DMS 273 treated with DMSO at 0.1 percent for 48 hours (cell line): ENCODE data around the gene ISCA2.

Source experiments
- DNase-seq: peaks from one replicate; lab custom pipeline; 2025; lab: John Stamatoyannopoulos, UW

Gene ISCA2

GRCh38 chr14:74483321-74483720, 10.2 kb upstream of the ISCA2 start:
- no peak for DNase-seq

DNA sequence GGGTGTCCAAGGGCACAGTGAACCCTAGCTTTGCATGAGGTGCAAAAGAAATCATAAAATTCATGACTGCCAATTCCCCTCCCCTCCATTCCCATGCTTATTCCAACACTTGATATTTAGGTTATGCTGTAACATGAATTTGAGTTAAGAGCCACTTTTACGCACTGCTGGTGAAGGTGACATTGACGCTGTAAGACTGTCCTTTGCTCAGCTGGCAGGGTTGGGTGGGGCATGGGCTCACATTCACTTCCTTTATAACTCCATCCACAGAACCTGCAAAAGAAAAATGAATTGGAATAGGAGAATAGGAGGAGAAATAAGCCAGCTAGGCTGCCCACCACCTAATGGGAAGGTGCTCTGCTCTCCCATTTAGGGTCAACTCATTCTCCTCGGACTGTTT, 7.4 kb upstream of the ISCA2 start:
- no peak for DNase-seq

- no peak for DNase-seq
Observed at GRCh38 chr14:74488786-74489397, 4.7 kb upstream of the ISCA2 start.

DNA sequence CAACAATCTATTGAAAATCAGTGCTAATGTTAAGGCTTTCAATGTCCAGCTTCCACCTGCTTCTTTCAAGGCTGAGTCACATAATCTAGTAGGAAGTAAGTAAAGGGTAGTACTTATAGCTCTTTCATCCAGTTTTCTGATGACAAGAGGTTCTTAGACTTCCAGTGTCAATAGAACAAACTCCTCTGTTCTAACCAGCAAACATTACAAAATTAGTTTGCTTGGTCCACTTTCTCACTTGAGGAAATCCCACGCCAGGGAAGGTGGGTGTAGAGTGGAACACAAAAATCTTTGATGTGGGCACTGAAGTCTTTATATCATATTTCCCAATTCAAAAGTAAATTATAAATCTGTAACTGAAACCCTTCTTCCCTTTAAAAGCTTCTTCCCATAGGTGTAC, 3.1 kb upstream of the ISCA2 start:
- DNase-seq, result no peak

DNA sequence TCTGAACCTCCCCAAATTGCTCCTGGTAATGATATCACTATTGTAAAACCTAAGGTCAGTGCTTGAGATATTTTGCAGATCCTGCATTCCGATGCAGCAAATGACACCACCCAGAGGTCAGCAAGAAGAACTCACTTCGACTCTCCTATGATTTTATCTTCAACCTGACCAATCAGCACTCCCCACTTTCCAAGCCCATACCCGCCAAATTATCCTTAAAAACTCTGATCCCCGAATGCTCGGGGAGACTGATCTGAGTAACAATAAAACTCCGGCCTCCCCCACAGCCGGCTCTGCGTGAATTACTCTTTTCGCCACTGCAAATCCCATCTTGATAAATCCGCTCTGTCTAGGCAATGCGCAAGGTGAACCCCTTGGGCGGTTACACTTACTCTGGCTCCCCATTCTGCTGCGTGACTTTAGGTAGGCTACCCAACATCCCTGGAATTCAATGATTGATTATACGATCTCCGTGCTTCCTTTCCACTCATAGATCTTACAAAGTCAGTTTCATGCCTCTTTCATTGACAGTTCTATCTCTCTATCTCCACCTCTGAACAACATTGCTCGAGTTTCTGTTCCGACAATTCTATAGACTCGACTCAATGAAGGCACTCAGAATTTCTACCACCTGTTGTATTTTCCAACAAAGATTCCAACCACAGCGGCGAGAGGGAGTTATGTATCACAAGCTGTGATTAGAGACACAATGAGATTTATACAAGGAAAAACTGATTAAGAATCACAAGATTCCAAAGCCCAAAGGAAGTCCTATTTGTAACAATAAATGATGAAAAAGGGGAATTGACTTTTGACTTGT, 1.4 kb upstream of the ISCA2 start:
- DNase-seq, result no peak

- no peak for DNase-seq
Observed at GRCh38 chr14:74492776-74493342, 706 bp upstream of the ISCA2 start, which contains the start of gene NPC2. TSS of gene NPC2 (minus strand) at chr14:74493305. CDS start at chr14:74493274, 31 bp downstream.

DNA sequence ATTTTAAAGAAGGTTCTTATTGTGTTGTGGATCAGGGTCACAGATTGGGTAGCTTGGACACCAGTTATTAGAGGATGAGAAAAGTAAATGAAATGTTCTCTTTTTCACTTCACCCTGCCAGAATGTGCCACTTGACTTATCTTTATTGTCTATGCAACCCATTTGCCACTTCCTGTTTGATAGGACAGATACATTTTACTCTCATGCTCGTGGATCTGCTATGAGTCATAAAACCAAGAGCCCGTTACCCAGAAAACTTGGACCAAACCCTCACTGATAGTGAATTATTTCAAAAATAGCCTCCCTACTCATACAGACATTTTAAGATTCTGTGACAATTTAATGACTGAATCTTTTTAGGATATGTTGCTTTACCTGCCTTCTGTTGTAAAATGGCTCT, 1.8 kb downstream of the ISCA2 start:
- DNase-seq, result no peak

GRCh38 chr14:74500417-74501134, 7.0 kb downstream of the ISCA2 start:
- no peak for DNase-seq

GRCh38 chr14:74501135-74501614, 7.6 kb downstream of the ISCA2 start:
- peak; percentile 46 for DNase-seq

- no peak for DNase-seq
Observed at GRCh38 chr14:74501691-74502090, 8.1 kb downstream of the ISCA2 start.

DNA sequence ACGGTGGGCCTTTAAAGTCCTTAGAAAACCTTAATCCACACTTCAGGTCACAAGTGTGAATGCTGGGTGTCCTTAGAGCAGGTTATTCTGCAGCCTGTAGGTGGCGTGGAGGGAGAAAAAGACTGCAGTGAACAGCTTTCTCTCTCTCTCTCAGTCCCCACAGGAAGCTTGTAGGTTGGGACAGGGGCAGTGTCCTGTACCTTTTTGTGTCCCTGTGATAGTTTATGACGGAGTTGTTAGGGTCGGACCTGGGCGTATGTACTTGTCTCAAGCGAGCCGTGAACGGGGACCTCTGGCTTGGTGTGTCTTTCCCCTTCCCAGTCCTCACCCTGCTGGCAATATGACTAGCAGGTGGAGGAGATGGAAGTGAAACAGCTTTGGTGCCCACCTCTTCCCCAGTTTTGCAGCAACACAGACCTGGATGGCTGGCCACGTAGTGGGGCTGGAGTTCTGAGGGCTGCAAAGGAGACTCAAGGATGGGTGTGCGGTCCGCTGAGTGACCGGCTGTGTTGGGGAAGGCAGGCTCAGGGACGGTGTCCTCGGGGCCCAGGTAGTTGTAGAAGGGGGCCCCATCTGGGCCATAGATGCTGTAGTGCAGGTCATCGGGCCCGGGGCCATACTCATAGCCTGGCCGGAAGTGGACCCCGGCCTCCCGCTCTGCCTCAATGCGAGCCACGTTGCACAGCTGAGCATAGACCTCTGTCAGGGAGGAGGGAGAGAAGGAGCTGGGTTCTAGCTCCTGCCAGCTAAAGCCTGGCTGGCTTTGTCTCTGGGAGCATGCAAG, 8.9 kb downstream of the ISCA2 start:
- DNase-seq, result no peak

DNA sequence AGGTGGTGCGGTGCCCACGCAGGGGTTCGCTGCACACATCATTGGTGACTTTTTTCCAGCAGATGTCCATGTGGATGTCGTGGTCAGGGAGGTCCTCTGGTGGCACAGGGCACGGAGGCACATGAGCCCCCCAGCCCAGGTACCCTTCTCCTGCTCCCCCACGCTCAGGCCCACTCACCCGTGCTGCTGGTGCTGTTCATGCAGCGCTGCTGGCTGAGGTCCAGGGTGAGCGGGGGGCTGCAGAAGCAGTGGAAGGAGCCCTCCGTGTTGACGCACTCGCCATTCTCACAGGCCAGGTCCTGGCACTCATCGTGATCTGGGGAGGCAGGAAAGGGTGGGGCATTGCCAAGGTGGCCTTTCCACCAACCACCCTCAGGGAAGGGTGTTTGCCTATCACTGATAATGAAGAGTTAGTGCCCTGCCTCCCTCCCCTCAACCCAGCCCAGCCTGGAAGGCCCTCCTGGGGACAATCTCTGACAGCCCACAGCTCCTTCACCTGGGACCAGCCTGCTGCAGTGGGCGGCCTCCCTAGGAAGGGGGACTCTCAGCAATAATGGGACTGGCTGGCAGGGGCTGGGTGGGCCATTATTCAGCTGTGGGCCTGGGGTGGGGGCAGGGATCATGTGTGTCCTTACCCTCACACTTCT, 9.8 kb downstream of the ISCA2 start:
- no peak for DNase-seq

DNA sequence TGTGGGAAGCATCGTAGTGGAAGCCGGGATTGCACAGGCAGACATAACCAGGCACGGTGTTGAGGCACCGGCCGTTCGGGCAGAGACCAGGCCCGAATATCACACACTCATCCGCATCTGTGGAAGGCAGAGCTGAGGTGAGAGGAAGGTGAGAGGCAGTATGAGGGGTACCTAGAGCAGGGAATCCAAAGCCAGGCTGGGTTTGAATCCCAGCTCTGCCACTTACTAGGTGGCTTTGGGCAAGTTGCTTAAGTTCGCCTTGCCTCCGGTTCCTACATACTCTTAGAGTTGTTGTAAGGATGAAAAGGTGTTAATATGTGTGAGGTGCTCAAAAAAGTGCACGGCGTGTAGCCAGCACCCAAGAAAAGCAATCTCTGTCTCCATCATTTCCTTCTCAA, 10.4 kb downstream of the ISCA2 start:
- DNase-seq, result no peak

DNA sequence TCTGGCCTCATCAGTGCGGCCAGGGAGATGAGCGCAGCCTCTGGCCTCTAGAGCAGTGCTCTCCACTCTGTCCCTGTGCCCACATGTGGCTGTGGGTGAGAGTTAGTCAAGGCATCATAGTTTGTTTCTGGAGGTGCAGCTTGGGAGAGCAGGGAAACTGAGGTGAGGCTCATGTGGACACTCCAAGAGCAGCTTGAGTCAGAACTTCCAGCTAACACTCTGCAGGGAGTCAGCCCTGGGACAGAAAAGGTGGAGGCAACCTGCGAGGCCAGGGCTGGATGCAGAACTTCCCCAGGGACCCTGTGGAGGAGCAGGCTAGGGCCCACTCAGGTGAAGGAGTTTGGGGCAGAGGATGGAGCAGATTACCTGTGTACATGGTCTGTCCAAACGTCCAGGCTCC, 10.8 kb downstream of the ISCA2 start:
- no peak for DNase-seq

- no peak for DNase-seq
Observed at GRCh38 chr14:74504874-74505720, 11.5 kb downstream of the ISCA2 start.

DNA sequence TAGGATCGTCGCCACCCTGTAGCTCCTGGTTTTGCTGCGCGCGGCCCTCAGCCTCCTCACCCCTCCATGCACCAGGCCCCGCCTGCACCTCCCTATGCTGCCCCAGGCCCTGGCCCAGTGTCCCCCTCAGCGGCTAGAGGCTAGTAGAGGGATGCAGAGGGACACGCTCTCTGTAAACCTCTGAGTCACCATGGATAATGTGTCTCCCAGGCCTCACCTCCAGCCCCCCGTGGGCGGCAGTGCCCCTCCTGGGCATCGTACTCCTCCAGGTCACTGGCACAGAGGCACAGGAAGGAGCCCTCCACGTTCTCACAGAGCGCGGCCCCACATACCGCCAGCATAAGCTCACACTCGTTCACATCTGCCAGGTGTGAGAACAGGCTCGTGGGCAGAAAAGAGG, 12.3 kb downstream of the ISCA2 start:
- no peak for DNase-seq

GRCh38 chr14:74506411-74506851, 12.9 kb downstream of the ISCA2 start:
- no peak for DNase-seq

DNA sequence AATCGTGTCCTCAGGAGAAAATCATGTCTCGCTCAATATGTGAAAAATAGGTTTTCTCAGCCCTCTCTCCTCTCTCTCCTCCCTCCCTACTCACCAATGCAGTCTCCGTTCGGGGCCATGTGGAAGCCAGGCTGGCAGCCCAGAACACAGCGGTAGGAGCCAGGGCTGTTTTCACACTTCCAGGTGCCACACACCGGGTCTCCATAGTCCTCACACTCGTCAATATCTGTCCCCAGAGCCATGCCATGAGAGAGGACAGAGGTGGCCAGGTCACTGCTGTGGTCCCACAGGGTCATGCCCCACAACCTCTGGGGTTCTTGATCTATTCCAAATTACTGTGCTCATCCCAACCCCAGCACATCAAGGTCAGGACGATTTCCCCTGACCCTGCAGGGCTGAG, 13.5 kb downstream of the ISCA2 start:
- no peak for DNase-seq

- DNase-seq, result no peak
Observed at GRCh38 chr14:74507840-74508239, 14.3 kb downstream of the ISCA2 start.

DNA sequence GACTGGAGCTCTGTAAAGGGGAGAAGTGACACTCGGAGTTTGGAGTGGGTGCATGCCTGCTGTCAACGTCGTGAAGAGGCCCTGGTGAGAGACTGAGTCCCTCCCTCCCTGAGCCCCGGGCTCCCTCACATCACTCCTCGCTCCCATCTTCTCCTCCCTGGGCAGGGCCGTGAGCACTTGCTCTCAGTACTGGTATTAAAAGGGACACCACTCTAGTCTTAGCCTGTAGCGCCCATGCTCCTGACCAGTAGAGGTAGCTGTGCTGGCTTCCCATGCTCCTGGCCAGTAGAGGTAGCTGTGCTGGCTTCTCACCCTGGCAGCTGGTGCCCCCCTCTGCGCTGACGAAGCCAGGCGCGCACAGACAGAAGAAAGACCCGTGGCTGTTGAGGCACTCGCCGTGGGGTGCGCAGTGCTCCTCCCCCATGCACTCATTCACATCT, 14.7 kb downstream of the ISCA2 start:
- DNase-seq, result no peak
